Measurements from ENCODE around the gene THAP4. TPM values are rescaled to one million over a fixed set of nuclear protein-coding genes. Genes with fewer than 3 reads are reported as not detected.

THAP4 gene
- total and polyA plus RNA-seq, 2 of the 13 experiments (the other 11 are each of a cell fraction or from before 2014, with no cell fraction given) = 59.7 to 75.7 TPM

DNA sequence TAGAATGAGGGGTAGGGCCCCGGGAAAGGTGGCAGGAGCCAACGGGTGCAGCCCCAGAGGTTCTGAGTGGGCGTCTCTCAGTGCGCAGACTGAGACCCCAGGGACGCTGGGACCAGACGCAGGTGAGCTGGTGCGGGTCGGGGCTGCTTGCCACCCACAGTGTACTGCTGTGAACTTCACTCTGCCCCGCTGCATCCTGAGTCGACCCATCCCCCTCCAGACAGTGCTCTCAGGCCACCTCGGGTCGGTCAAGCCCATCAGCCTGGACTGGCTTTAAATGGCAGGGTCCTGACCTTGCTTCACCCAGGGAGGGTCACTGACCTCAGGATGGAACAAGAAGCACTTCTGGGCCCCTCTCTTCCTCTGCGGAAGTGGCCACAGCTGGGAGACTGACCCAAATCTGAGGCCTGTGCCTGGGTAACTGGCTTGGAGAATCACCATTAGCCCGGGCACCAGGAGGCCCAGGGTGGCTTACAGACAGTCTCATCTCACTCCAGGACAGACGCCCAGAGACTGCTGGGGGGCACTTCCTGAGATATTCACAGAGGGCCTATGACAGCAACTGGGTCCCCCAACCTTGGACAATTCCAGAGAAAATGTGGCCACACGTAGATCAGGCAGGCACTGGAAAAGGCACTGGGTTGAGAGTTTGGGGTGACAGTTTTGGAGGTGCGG lies 102.1 kb downstream of the THAP4 start (continued):
- TF ChIP-seq ZBTB3 (CRISPR knock-in tag; IDR thresholded peaks at IDR 0.05; ENCODE audit: borderline replicate concordance, low read depth) (no peak), ZNF343 (CRISPR knock-in tag; IDR thresholded peaks at IDR 0.05) (no peak), HOXA3 (CRISPR knock-in tag; IDR thresholded peaks at IDR 0.05) (peak; percentile 60; the same call in 1 of the 2 replicates), ZNF296 (CRISPR knock-in tag; conservative IDR thresholded peaks at IDR 0.05) (no peak), ZNF350 (CRISPR knock-in tag; IDR thresholded peaks at IDR 0.05; ENCODE audit: borderline replicate concordance, low read depth) (no peak), ZNF317 (CRISPR knock-in tag; IDR thresholded peaks at IDR 0.05) (no peak), ZSCAN25 (CRISPR knock-in tag; IDR thresholded peaks at IDR 0.05) (no peak), EEA1 (CRISPR knock-in tag; IDR thresholded peaks at IDR 0.05; ENCODE audit: borderline replicate concordance) (no peak), ZNF124 (CRISPR knock-in tag; IDR thresholded peaks at IDR 0.05) (no peak), ZNF33A (CRISPR knock-in tag; IDR thresholded peaks at IDR 0.05; ENCODE audit: borderline replicate concordance) (no peak)
- TF ChIP-seq, protein P1, sequence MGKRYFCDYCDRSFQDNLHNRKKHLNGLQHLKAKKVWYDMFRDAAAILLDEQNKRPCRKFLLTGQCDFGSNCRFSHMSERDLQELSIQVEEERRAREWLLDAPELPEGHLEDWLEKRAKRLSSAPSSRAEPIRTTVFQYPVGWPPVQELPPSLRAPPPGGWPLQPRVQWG (CRISPR knock-in tag; IDR thresholded peaks at IDR 0.05; ENCODE audit: borderline replicate concordance, low read depth) = no peak
- TF ChIP-seq, protein P2, sequence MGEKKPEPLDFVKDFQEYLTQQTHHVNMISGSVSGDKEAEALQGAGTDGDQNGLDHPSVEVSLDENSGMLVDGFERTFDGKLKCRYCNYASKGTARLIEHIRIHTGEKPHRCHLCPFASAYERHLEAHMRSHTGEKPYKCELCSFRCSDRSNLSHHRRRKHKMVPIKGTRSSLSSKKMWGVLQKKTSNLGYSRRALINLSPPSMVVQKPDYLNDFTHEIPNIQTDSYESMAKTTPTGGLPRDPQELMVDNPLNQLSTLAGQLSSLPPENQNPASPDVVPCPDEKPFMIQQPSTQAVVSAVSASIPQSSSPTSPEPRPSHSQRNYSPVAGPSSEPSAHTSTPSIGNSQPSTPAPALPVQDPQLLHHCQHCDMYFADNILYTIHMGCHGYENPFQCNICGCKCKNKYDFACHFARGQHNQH (CRISPR knock-in tag; IDR thresholded peaks at IDR 0.05) = no peak
- TF ChIP-seq, protein P3, sequence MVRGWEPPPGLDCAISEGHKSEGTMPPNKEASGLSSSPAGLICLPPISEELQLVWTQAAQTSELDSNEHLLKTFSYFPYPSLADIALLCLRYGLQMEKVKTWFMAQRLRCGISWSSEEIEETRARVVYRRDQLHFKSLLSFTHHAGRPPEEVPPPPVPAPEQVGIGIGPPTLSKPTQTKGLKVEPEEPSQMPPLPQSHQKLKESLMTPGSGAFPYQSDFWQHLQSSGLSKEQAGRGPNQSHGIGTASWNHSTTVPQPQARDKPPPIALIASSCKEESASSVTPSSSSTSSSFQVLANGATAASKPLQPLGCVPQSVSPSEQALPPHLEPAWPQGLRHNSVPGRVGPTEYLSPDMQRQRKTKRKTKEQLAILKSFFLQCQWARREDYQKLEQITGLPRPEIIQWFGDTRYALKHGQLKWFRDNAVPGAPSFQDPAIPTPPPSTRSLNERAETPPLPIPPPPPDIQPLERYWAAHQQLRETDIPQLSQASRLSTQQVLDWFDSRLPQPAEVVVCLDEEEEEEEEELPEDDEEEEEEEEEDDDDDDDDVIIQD (CRISPR knock-in tag; IDR thresholded peaks at IDR 0.05; ENCODE audit: low read depth) = no peak
- TF ChIP-seq, protein P4, sequence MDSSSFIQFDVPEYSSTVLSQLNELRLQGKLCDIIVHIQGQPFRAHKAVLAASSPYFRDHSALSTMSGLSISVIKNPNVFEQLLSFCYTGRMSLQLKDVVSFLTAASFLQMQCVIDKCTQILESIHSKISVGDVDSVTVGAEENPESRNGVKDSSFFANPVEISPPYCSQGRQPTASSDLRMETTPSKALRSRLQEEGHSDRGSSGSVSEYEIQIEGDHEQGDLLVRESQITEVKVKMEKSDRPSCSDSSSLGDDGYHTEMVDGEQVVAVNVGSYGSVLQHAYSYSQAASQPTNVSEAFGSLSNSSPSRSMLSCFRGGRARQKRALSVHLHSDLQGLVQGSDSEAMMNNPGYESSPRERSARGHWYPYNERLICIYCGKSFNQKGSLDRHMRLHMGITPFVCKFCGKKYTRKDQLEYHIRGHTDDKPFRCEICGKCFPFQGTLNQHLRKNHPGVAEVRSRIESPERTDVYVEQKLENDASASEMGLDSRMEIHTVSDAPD (CRISPR knock-in tag; IDR thresholded peaks at IDR 0.05) = 0 out of 2 replicates have a peak, but pooled peaks have one; percentile 14
- TF ChIP-seq, protein P5, sequence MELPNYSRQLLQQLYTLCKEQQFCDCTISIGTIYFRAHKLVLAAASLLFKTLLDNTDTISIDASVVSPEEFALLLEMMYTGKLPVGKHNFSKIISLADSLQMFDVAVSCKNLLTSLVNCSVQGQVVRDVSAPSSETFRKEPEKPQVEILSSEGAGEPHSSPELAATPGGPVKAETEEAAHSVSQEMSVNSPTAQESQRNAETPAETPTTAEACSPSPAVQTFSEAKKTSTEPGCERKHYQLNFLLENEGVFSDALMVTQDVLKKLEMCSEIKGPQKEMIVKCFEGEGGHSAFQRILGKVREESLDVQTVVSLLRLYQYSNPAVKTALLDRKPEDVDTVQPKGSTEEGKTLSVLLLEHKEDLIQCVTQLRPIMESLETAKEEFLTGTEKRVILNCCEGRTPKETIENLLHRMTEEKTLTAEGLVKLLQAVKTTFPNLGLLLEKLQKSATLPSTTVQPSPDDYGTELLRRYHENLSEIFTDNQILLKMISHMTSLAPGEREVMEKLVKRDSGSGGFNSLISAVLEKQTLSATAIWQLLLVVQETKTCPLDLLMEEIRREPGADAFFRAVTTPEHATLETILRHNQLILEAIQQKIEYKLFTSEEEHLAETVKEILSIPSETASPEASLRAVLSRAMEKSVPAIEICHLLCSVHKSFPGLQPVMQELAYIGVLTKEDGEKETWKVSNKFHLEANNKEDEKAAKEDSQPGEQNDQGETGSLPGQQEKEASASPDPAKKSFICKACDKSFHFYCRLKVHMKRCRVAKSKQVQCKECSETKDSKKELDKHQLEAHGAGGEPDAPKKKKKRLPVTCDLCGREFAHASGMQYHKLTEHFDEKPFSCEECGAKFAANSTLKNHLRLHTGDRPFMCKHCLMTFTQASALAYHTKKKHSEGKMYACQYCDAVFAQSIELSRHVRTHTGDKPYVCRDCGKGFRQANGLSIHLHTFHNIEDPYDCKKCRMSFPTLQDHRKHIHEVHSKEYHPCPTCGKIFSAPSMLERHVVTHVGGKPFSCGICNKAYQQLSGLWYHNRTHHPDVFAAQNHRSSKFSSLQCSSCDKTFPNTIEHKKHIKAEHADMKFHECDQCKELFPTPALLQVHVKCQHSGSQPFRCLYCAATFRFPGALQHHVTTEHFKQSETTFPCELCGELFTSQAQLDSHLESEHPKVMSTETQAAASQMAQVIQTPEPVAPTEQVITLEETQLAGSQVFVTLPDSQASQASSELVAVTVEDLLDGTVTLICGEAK (IDR thresholded peaks at IDR 0.05) = no peak
- TF ChIP-seq, protein P5 (CRISPR knock-in tag; IDR thresholded peaks at IDR 0.05) = no peak
